ENCODE results near the gene ATG2A. TPM values are rescaled to one million over a fixed set of nuclear protein-coding genes. Genes with fewer than 3 reads are reported as not detected.

The ATG2A gene
- total and polyA plus RNA-seq, 2 experiments from 2014 or later: 13.3 to 36.2 TPM

DNA sequence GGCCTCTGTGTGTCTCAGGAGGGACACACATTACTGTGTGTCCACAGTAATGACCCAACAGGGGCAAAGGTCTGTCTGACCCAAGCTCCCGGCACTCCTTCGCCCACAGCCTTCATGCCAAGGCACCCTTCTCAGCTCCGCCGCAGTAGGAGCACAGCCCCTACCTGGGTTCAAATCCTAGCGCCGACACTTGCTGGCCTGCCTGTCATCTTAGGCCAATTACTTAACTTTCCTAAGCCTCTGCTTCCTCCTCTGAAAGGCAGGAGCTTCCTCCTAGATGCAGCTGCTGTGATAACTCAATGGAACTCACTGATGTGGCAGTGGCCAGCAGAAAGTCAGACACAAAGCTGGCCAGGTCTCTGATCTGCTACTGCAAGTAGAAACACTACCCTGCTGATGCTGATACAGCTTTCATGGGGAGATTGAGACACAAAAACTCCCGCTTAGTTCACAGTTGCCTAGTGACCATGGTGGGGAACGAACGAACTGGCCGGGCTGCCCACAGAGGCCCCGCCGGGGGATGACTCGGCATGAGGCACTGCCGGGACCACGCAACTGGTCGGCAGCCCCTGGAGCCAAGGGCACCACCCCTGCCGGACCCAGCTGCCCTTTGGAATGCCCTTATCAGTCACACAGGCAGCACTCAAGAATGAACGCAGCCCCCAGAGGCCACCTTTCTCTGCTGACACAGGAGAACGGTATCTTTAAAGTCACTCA lies 46.7 kb downstream of the ATG2A start:
- Histone ChIP-seq H3K9me3 (ENCODE audit: low read depth) (no peaks in the 10 kb centered on the region), H3K4me1 (ENCODE audit: low read depth) (peaks cover 61% of the 10 kb centered on the region), H3K36me3 (peaks cover 5% of the 10 kb centered on the region), H3K27ac (peak overlapping the region; percentile 97), H3K27me3 (no peaks in the 10 kb centered on the region), H3K4me3 (no peak overlapping the region)
- TF ChIP-seq CTCF (IDR thresholded peaks at IDR 0.05; ENCODE audit: low read depth, low read length): no peak
- peak; percentile 61 to 92 for DNase-seq (ENCODE audit: low read depth in 1 of 2, low spot score in 1 of 2)

GRCh38 chr11:64869571-64870175 lies 47.3 kb downstream of the ATG2A start:
- H3K27me3 ChIP-seq: no peaks in the 10 kb centered on the region
- H3K27ac ChIP-seq: peak overlapping the region; percentile 97
- peak; percentile 44 for TF ChIP-seq CTCF (IDR thresholded peaks at IDR 0.05; ENCODE audit: low read depth, low read length)
- H3K4me1 ChIP-seq (ENCODE audit: low read depth): peaks cover 61% of the 10 kb centered on the region
- H3K9me3 ChIP-seq (ENCODE audit: low read depth): no peaks in the 10 kb centered on the region
- no peak overlapping the region for H3K4me3 ChIP-seq
- DNase-seq (ENCODE audit: low read depth in 1 of 2, low spot score in 1 of 2): peak in 1 of 2 donors; percentile 67
- H3K36me3 ChIP-seq: peaks cover 5% of the 10 kb centered on the region

GRCh38 chr11:64868904-64869570 lies 48.0 kb downstream of the ATG2A start:
- Histone ChIP-seq H3K4me3 (no peak overlapping the region), H3K36me3 (peaks cover 5% of the 10 kb centered on the region), H3K9me3 (ENCODE audit: low read depth) (no peaks in the 10 kb centered on the region), H3K27ac (peak overlapping the region; percentile 97), H3K27me3 (no peaks in the 10 kb centered on the region), H3K4me1 (ENCODE audit: low read depth) (peaks cover 64% of the 10 kb centered on the region)
- TF ChIP-seq CTCF (IDR thresholded peaks at IDR 0.05; ENCODE audit: low read depth, low read length): no peak
- peak; percentile 65 to 78 for DNase-seq (ENCODE audit: low read depth in 1 of 2, low spot score in 1 of 2)

GRCh38 chr11:64867748-64868462 lies 49.1 kb downstream of the ATG2A start:
- Histone ChIP-seq H3K27ac (peak overlapping the region; percentile 97), H3K27me3 (no peaks in the 10 kb centered on the region), H3K4me3 (no peak overlapping the region), H3K9me3 (ENCODE audit: low read depth) (no peaks in the 10 kb centered on the region), H3K4me1 (ENCODE audit: low read depth) (peaks cover 72% of the 10 kb centered on the region), H3K36me3 (peaks cover under 1% of the 10 kb centered on the region)
- no peak for DNase-seq (ENCODE audit: low read depth in 1 of 2, low spot score in 1 of 2)
- no peak for TF ChIP-seq CTCF (IDR thresholded peaks at IDR 0.05; ENCODE audit: low read depth, low read length)

DNA sequence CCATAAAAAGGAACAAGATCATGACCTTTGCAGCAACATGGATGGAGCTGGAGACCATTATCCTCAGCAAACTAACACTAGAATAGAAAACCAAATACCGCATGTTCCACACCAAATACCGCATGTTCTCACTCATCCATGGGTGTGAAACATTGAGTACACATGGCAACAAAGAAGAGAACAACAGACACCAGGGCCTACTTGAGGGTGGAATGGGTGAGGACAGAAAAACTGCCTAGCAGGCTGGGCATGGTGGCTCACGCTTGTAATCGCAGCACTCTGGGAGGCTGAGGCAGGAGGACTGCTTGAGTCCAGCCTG lies 50.9 kb downstream of the ATG2A start:
- Histone ChIP-seq H3K27me3 (no peaks in the 10 kb centered on the region), H3K4me1 (ENCODE audit: low read depth) (peaks cover 57% of the 10 kb centered on the region), H3K27ac (no peak overlapping the region), H3K36me3 (no peaks in the 10 kb centered on the region), H3K4me3 (no peak overlapping the region), H3K9me3 (ENCODE audit: low read depth) (no peaks in the 10 kb centered on the region)
- TF ChIP-seq CTCF (IDR thresholded peaks at IDR 0.05; ENCODE audit: low read depth, low read length): no peak
- DNase-seq (ENCODE audit: low read depth in 1 of 2, low spot score in 1 of 2): no peak

Measured in cardiac muscle cell (in vitro differentiated cells and primary cell).